Endothelial cell of umbilical vein (primary cell): Measurements from ENCODE around the gene TNIK. TPM values are rescaled to one million over a fixed set of nuclear protein-coding genes. Genes with fewer than 3 reads are reported as not detected.

Experiments used
- BruUV-seq: library from RNA; stranded (reverse); fragments of 400-500 nt; replicated peaks from 2 replicates; lab custom pipeline; 2021; lab: Mats Ljungman, UMichigan
- CTCF ChIA-PET: fragments of 300-600, 350-600 bp; sonication (Branson Sonifier 250); formaldehyde crosslinking; loops from one replicate; lab custom pipeline; 2021; ENCODE audit warnings: antibody characterized with exemption, inconsistent platforms; lab: Charles Lee
- POLR2A ChIA-PET: fragments of 300-600, 350-600 bp; sonication (Branson Sonifier 250); formaldehyde crosslinking; loops from one replicate; lab custom pipeline; 2021; ENCODE audit warnings: antibody characterized with exemption, inconsistent platforms; lab: Charles Lee
- DNase-seq: peaks from one replicate; pipeline ENCODE4 v3.0.0-alpha.2; 2011; ENCODE audit warnings: low read depth, low spot score
- FAIRE-seq: peaks from 2 replicates; lab custom pipeline; 2011; peaks lifted over from hg19 to GRCh38; lab: Jason Lieb, UNC
- H2AFZ ChIP-seq: 2 replicates; pipeline ENCODE4 v1.6.0; 2012; ENCODE audit warnings: low read depth, low read length, control low read depth, inconsistent platforms
- H3K27ac ChIP-seq: 2 replicates; pipeline ENCODE4 v1.5.1; 2011; ENCODE audit warnings: low read depth, mild to moderate bottlenecking, control low read depth, low read length, moderate library complexity; ENCODE audit not compliant: insufficient read depth
- H3K27me3 ChIP-seq, 2 experiments: 2 replicates each; pipeline versions ENCODE4 v1.6.0 to v1.6.1; 2011; ENCODE audit warnings: low read length in 2 of 2, mixed read lengths in 1 of 2; ENCODE audit not compliant: control insufficient read depth in 2 of 2, insufficient read depth in 2 of 2
- H3K36me3 ChIP-seq, 2 experiments: 2 replicates in 1 of 2; 3 replicates in 1 of 2; pipeline ENCODE4 v1.5.1; 2011; ENCODE audit warnings: low read length in 2 of 2, mild to moderate bottlenecking in 1 of 2, moderate library complexity in 1 of 2; ENCODE audit not compliant: control insufficient read depth in 2 of 2, insufficient read depth in 2 of 2; ENCODE audit errors: extremely low read depth in 1 of 2
- H3K4me1 ChIP-seq: 3 replicates; pipeline ENCODE4 v1.5.1; 2011; ENCODE audit warnings: mild to moderate bottlenecking, low read length; ENCODE audit not compliant: control insufficient read depth, insufficient read depth; ENCODE audit errors: extremely low read depth
- H3K4me2 ChIP-seq: 2 replicates; pipeline ENCODE4 v1.6.1; 2011; ENCODE audit warnings: low read length, control low read depth, mixed read lengths; ENCODE audit not compliant: insufficient read depth
- H3K4me3 ChIP-seq, 3 experiments: fragments of 200-600 bp in 1 of 3; sonication (generic), shearing (Covaris generic) in 1 of 3; replicated peaks in 1 of 3; 2 replicates each; pipeline ENCODE4 v1.5.1; 2011 to 2016; ENCODE audit warnings: control low read depth in 3 of 3, low read length in 3 of 3, mild to moderate bottlenecking in 2 of 3, inconsistent platforms in 1 of 3, low read depth in 1 of 3, moderate library complexity in 1 of 3; ENCODE audit not compliant: insufficient read depth in 1 of 3
- H3K79me2 ChIP-seq: 2 replicates; pipeline ENCODE4 v1.6.0; 2012; ENCODE audit warnings: low read length, inconsistent platforms; ENCODE audit not compliant: control insufficient read depth, insufficient read depth
- H3K9ac ChIP-seq: replicated peaks from 2 replicates; pipeline ENCODE3; 2011; ENCODE audit warnings: low read length, control low read depth; ENCODE audit not compliant: insufficient read depth; ENCODE audit errors: extremely low read depth
- H3K9me1 ChIP-seq: replicated peaks from 3 replicates; pipeline ENCODE4 v1.6.0; 2011; ENCODE audit warnings: mild to moderate bottlenecking, low read length; ENCODE audit not compliant: control insufficient read depth, insufficient read depth; ENCODE audit errors: extremely low read depth
- H3K9me3 ChIP-seq: replicated peaks from 2 replicates; pipeline ENCODE4 v1.5.1; 2012; ENCODE audit warnings: low read length, inconsistent platforms; ENCODE audit not compliant: control insufficient read depth, insufficient read depth
- H4K20me1 ChIP-seq: replicated peaks from 2 replicates; pipeline ENCODE3; 2011; ENCODE audit warnings: mild to moderate bottlenecking, low read length; ENCODE audit not compliant: control insufficient read depth, insufficient read depth; ENCODE audit errors: extremely low read depth
- EZH2 ChIP-seq: IDR thresholded peaks from 2 replicates; pipeline ENCODE4 v1.6.1; 2012; ENCODE audit warnings: borderline replicate concordance, low read depth, mild to moderate bottlenecking, moderate library complexity, low read length, inconsistent platforms; ENCODE audit not compliant: severe bottlenecking
- FOS ChIP-seq: IDR thresholded peaks from 2 replicates; pipeline ENCODE4 v1.6.1; 2011; ENCODE audit warnings: mild to moderate bottlenecking, low read length, moderate library complexity, borderline replicate concordance; ENCODE audit not compliant: insufficient read depth
- GATA2 ChIP-seq: IDR thresholded peaks from 2 replicates; pipeline ENCODE4 v1.7.0; 2011; ENCODE audit warnings: low read depth, mild to moderate bottlenecking, moderate library complexity, mixed read lengths, low read length; ENCODE audit not compliant: insufficient read length, insufficient read depth
- JUN ChIP-seq: IDR thresholded peaks from 2 replicates; pipeline ENCODE4 v1.6.1; 2011; ENCODE audit warnings: borderline replicate concordance, low read depth; ENCODE audit not compliant: insufficient read length, insufficient read depth
- MAX ChIP-seq: IDR thresholded peaks from 2 replicates; pipeline ENCODE4 v1.6.1; 2011; ENCODE audit not compliant: insufficient read depth, insufficient read length
- MYC ChIP-seq: IDR thresholded peaks from one replicate; pipeline ENCODE4 v1.6.1; 2011; ENCODE audit warnings: mild to moderate bottlenecking, low read depth, low read length
- POLR2A ChIP-seq: IDR thresholded peaks from 2 replicates; pipeline ENCODE4 v1.6.1; 2012; ENCODE audit warnings: low read depth, mild to moderate bottlenecking, control low read depth, low read length
- dilution Hi-C: fragments of 300-500 bp; cut with MboI; formaldehyde crosslinking; loops from one replicate; pipeline ENCODE4 v1.15.0; 2019; ENCODE audit warnings: low sequenced_read_pairs; ENCODE audit not compliant: extremely low pct_ligation_motif_present
- intact Hi-C: fragments of 100-400 bp; cut with micrococcal nuclease; formaldehyde crosslinking; loops from one replicate; pipeline ENCODE4 v1.10.0; 2022
- polyA plus RNA-seq, 4 experiments: library from polyadenylated mRNA; depleted of rRNA in 3 of 4; stranded (reverse) in 3 of 4; unstranded in 1 of 4; fragments of >200 nt; gene quantifications; 2 replicates each; pipeline versions ENCODE4 v1.2.1 to v1.2.3, GENCODE V29; 2011 to 2012; ENCODE audit warnings: missing spikeins in 1 of 4
- total RNA-seq: library from RNA; stranded (reverse); gene quantifications from 2 replicates; pipeline ENCODE4 v1.2.3, GENCODE V29; 2021
- TF ChIP-seq, protein P1 (sequence below), 2 donors: IDR thresholded peaks; 1 replicate in 1 of 2; 2 replicates in 1 of 2; pipeline ENCODE4 v1.5.1; 2011; ENCODE audit warnings: low read length in 2 of 2, mild to moderate bottlenecking in 2 of 2, moderate library complexity in 2 of 2, control low read depth in 1 of 2, inconsistent platforms in 1 of 2, low read depth in 1 of 2; ENCODE audit not compliant: insufficient read depth in 1 of 2; ENCODE audit errors: extremely low read depth in 1 of 2

The TNIK gene
- total and polyA plus RNA-seq, 2 donors (not counting 3 experiments of a cell fraction or from before 2014, with no cell fraction given), result 10.9 to 39.7 TPM

DNA sequence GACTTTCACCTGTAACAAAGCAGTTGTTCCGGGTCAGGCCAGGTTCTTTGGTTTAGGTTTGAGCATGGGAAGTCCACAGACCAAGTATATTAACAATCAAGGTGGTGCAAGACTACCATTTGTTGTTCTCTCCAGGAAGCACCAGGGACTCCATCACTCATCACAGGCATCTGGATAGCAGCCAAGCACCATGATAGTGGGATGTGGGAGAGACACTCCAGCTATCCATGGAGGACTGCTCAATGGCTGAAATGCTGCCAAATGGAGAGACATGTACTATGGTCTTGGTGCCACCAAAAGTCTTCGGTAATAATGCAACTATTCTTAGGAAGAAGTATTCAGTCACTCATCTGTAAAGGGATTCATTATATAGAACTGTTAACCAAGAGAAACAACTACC lies 143.0 kb downstream of the TNIK start:
- Histone ChIP-seq H3K4me3 (no peak overlapping the region), H3K4me1 (peaks cover 8% of the 10 kb centered on the region), H2AFZ (no peak overlapping the region), H3K9me1 (no peaks in the 10 kb centered on the region), H4K20me1 (no peaks in the 10 kb centered on the region), H3K4me2 (no peak overlapping the region), H3K9me3 (no peaks in the 10 kb centered on the region), H3K36me3 (no peaks in the 10 kb centered on the region), H3K27me3 (no peaks in the 10 kb centered on the region), H3K27ac (no peak overlapping the region), H3K79me2 (peaks cover 4% of the 10 kb centered on the region), H3K9ac (no peak overlapping the region)
- dilution Hi-C loops (no loop called here), intact Hi-C loops (no loop called here)
- peak; percentile 46 for DNase-seq
- no TSS peak for BruUV-seq
- POLR2A ChIA-PET, result no interaction called here
- TF ChIP-seq MYC (no peak), POLR2A (no peak)
- CTCF ChIA-PET, result interaction anchor here (1.2 kb wide), 2 partner anchors 9 to 60 kb away, joined by 3 read pairs; no protein-coding TSS in a partner anchor
- FAIRE-seq, result no peak

- Histone ChIP-seq H2AFZ (no peak overlapping the region), H3K9me3 (no peaks in the 10 kb centered on the region), H3K36me3 (no peaks in the 10 kb centered on the region), H3K9ac (no peak overlapping the region), H3K27ac (no peak overlapping the region), H3K9me1 (no peaks in the 10 kb centered on the region), H3K4me1 (peaks cover 14% of the 10 kb centered on the region), H3K27me3 (no peaks in the 10 kb centered on the region), H3K79me2 (peaks cover 6% of the 10 kb centered on the region), H4K20me1 (no peaks in the 10 kb centered on the region), H3K4me2 (no peak overlapping the region), H3K4me3 (no peak overlapping the region)
- TF ChIP-seq POLR2A (no peak), MAX (no peak), GATA2 (no peak), MYC (no peak), FOS (no peak), EZH2 (no peak), JUN (no peak)
- TF ChIP-seq, protein P1, sequence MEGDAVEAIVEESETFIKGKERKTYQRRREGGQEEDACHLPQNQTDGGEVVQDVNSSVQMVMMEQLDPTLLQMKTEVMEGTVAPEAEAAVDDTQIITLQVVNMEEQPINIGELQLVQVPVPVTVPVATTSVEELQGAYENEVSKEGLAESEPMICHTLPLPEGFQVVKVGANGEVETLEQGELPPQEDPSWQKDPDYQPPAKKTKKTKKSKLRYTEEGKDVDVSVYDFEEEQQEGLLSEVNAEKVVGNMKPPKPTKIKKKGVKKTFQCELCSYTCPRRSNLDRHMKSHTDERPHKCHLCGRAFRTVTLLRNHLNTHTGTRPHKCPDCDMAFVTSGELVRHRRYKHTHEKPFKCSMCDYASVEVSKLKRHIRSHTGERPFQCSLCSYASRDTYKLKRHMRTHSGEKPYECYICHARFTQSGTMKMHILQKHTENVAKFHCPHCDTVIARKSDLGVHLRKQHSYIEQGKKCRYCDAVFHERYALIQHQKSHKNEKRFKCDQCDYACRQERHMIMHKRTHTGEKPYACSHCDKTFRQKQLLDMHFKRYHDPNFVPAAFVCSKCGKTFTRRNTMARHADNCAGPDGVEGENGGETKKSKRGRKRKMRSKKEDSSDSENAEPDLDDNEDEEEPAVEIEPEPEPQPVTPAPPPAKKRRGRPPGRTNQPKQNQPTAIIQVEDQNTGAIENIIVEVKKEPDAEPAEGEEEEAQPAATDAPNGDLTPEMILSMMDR (IDR thresholded peaks at IDR 0.05; ENCODE audit: extremely low read depth in 1 of 2, insufficient read depth in 1 of 2, low read depth in 1 of 2, low read length in 2 of 2), result no peak
- BruUV-seq, result no TSS peak
- intact Hi-C loops (no loop called here), dilution Hi-C loops (no loop called here)
- DNase-seq (no peak), FAIRE-seq (no peak)
- CTCF ChIA-PET, result no interaction called here
- POLR2A ChIA-PET, result no interaction called here
These were observed 144.3 kb downstream of the TNIK start for GRCh38 chr3:171315919-171316318.
